OCI-LY3 (cell line): Measurements from ENCODE around the gene SRC.

Experiments used
- CTCF ChIP-seq: fragments of 200-600, 300-600 bp; sonication (generic); IDR thresholded peaks from 2 replicates; pipeline ENCODE4 v1.5.1; 2014; ENCODE audit warnings: antibody characterized with exemption, low read length, low read depth
- EZH2phosphoT487 ChIP-seq: fragments of 200-600 bp; shearing (Covaris generic); IDR thresholded peaks from 2 replicates; pipeline ENCODE4 v1.6.1; 2018; ENCODE audit warnings: antibody characterized with exemption, mixed run types, low read depth

- TF ChIP-seq CTCF (no peak), EZH2phosphoT487 (no peak)
Observed at GRCh38 chr20:37376324-37376723, 30.4 kb downstream of the SRC start.
